Measurements from ENCODE around the gene TMEM238.
"Not testable (repeated sequence)": the region's sequence is repeated elsewhere in the genome, so short reads cannot be mapped to it uniquely, and the experiment has no call there.

Gene TMEM238

GRCh38 chr19:55405638-55406037 is 21.5 kb upstream of the TMEM238 start:
- Histone ChIP-seq H3K27ac (no peak overlapping the region), H3K4me3 (no peak overlapping the region)

GRCh38 chr19:55402509-55402908 is 18.4 kb upstream of the TMEM238 start:
- no peak overlapping the region for H3K4me3 ChIP-seq
- no peak overlapping the region for H3K27ac ChIP-seq

- not testable (repeated sequence) for H3K27ac ChIP-seq, H3K4me3 ChIP-seq
Measured at GRCh38 chr19:55401390-55401789, 17.3 kb upstream of the TMEM238 start.

- no peak overlapping the region for H3K4me3 ChIP-seq
- peak overlapping the region in 2 of 21 experiments; percentile 24 to 60 for H3K27ac ChIP-seq
Measured at GRCh38 chr19:55400281-55401087, 16.4 kb upstream of the TMEM238 start.

GRCh38 chr19:55398200-55398925 is 14.3 kb upstream of the TMEM238 start:
- Histone ChIP-seq H3K4me3 (no peak overlapping the region), H3K27ac (peak overlapping the region in 1 of 21 experiments; percentile 14)

GRCh38 chr19:55392820-55393761 is 9.0 kb upstream of the TMEM238 start:
- no peak overlapping the region for H3K4me3 ChIP-seq
- H3K27ac ChIP-seq = no peak overlapping the region

GRCh38 chr19:55391702-55392615 is 7.9 kb upstream of the TMEM238 start:
- H3K4me3 ChIP-seq = no peak overlapping the region
- no peak overlapping the region for H3K27ac ChIP-seq

- H3K4me3 ChIP-seq = no peak overlapping the region
- H3K27ac ChIP-seq = no peak overlapping the region
Measured at GRCh38 chr19:55391191-55391670, 7.1 kb upstream of the TMEM238 start.

GRCh38 chr19:55390461-55390880 is 6.4 kb upstream of the TMEM238 start:
- H3K4me3 ChIP-seq = no peak overlapping the region
- H3K27ac ChIP-seq = no peak overlapping the region

GRCh38 chr19:55389386-55390317 is 5.6 kb upstream of the TMEM238 start:
- no peak overlapping the region for H3K27ac ChIP-seq

GRCh38 chr19:55387736-55388497 is 3.8 kb upstream of the TMEM238 start:
- peak overlapping the region in 7 of 21 experiments; percentile 88 to 97 (median 92) for H3K27ac ChIP-seq
- peak overlapping the region in 6 of 7 experiments; percentile 69 to 98 (median 96) for H3K4me3 ChIP-seq

More at GRCh38 chr19:55389386-55390317, 5.6 kb upstream of the TMEM238 start:
- H3K4me3 ChIP-seq = no peak overlapping the region

- Histone ChIP-seq H3K27ac (peak overlapping the region; percentile 52 to 97 (median 92)), H3K4me3 (peak overlapping the region; percentile 69 to 98 (median 96))
Measured at GRCh38 chr19:55386493-55386971, 2.4 kb upstream of the TMEM238 start.

GRCh38 chr19:55385724-55386492 is 1.8 kb upstream of the TMEM238 start, which contains the start of gene RPL28:
TSS of gene RPL28 (plus strand) at chr19:55385932. CDS start at chr19:55386358, 426 bp downstream.
- Histone ChIP-seq H3K27ac (peak within 1 kb of the TSS; percentile 52 to 97 (median 92)), H3K4me3 (peak within 1 kb of the TSS; percentile 69 to 98 (median 96))

- peak overlapping the region in 20 of 21 experiments; percentile 61 to 95 (median 92) for H3K27ac ChIP-seq
- H3K4me3 ChIP-seq = peak overlapping the region; percentile 69 to 98 (median 96)
Measured at GRCh38 chr19:55384920-55385723, 1.0 kb upstream of the TMEM238 start.

Data from skin epidermis (tissue), 12 donors.